Calu3 (cell line): ENCODE results near the gene ZBTB8OS. TPM values are rescaled to one million over a fixed set of nuclear protein-coding genes. Genes with fewer than 3 reads are reported as not detected.
A peak's percentile ranks its signal among the peaks of the same experiment; 100 is the strongest.
"Not testable (repeated sequence)": the region's sequence is repeated elsewhere in the genome, so short reads cannot be mapped to it uniquely, and the experiment has no call there.

Source experiments
- BruUV-seq: library from RNA; stranded (reverse); fragments of 400-500 nt; replicated peaks from 2 replicates; lab custom pipeline; 2021; lab: Mats Ljungman, UMichigan
- CTCF ChIA-PET: fragments of 300-600 bp; sonication (Branson Sonifier 250); formaldehyde crosslinking; loops from one replicate; lab custom pipeline; 2022; ENCODE audit warnings: antibody characterized with exemption; lab: Charles Lee
- DNase-seq: peaks from one replicate; pipeline ENCODE4 v3.0.0; 2022
- H3K27ac Mint-ChIP-seq: one replicate; pipeline ENCODE4 v1.8.0; 2022; ENCODE audit warnings: mixed read lengths; ENCODE audit not compliant: unreplicated experiment
- H3K27me3 Mint-ChIP-seq: one replicate; pipeline ENCODE4 v1.8.0; 2022; ENCODE audit warnings: mixed read lengths; ENCODE audit not compliant: unreplicated experiment
- H3K36me3 Mint-ChIP-seq: one replicate; pipeline ENCODE4 v1.8.0; 2022; ENCODE audit warnings: mild to moderate bottlenecking, moderate library complexity, mixed read lengths; ENCODE audit not compliant: insufficient read depth, unreplicated experiment
- H3K4me1 Mint-ChIP-seq: one replicate; pipeline ENCODE4 v1.8.0; 2022; ENCODE audit warnings: mild to moderate bottlenecking, low read depth, mixed read lengths; ENCODE audit not compliant: unreplicated experiment
- H3K4me3 Mint-ChIP-seq: one replicate; pipeline ENCODE4 v1.8.0; 2022; ENCODE audit warnings: mild to moderate bottlenecking, low read depth, moderate library complexity, mixed read lengths; ENCODE audit not compliant: unreplicated experiment
- H3K9me3 Mint-ChIP-seq: one replicate; pipeline ENCODE4 v1.8.0; 2022; ENCODE audit warnings: low read depth, mixed read lengths; ENCODE audit not compliant: unreplicated experiment
- intact Hi-C: fragments of 100-400 bp; cut with micrococcal nuclease; formaldehyde crosslinking; loops from one replicate; pipeline ENCODE4 v1.10.0; 2022; ENCODE audit not compliant: unreplicated experiment
- total RNA-seq: library from RNA; stranded (reverse); gene quantifications from 2 replicates; pipeline ENCODE4 v1.2.3, GENCODE V29; 2022
- TF ChIP-seq, protein P1 (sequence below): fragments of 200-600 bp; IDR thresholded peaks from one replicate; pipeline ENCODE4 v1.8.0; 2022; ENCODE audit warnings: antibody characterized with exemption; ENCODE audit not compliant: unreplicated experiment

ZBTB8OS gene
- total RNA-seq, 1 experiment from 2014 or later, result 51.6 TPM

GRCh38 chr1:32676945-32677344, 26.6 kb upstream of the ZBTB8OS start:
- intact Hi-C loops, result no loop called here
- no peaks in the 10 kb centered on the region for H3K27me3 Mint-ChIP-seq
- no peak overlapping the region for H3K4me3 Mint-ChIP-seq
- H3K36me3 Mint-ChIP-seq, result peaks cover 86% of the 10 kb centered on the region
- DNase-seq, result no peak
- CTCF ChIA-PET, result interaction anchor here (0.7 kb wide), 1 partner anchor 14 kb away, joined by 3 read pairs; no protein-coding TSS in a partner anchor
- no peak overlapping the region for H3K27ac Mint-ChIP-seq
- H3K9me3 Mint-ChIP-seq, result no peaks in the 10 kb centered on the region
- H3K4me1 Mint-ChIP-seq, result no peaks in the 10 kb centered on the region
- TF ChIP-seq, protein P1, sequence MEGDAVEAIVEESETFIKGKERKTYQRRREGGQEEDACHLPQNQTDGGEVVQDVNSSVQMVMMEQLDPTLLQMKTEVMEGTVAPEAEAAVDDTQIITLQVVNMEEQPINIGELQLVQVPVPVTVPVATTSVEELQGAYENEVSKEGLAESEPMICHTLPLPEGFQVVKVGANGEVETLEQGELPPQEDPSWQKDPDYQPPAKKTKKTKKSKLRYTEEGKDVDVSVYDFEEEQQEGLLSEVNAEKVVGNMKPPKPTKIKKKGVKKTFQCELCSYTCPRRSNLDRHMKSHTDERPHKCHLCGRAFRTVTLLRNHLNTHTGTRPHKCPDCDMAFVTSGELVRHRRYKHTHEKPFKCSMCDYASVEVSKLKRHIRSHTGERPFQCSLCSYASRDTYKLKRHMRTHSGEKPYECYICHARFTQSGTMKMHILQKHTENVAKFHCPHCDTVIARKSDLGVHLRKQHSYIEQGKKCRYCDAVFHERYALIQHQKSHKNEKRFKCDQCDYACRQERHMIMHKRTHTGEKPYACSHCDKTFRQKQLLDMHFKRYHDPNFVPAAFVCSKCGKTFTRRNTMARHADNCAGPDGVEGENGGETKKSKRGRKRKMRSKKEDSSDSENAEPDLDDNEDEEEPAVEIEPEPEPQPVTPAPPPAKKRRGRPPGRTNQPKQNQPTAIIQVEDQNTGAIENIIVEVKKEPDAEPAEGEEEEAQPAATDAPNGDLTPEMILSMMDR, result no peak
- BruUV-seq, result no TSS peak

GRCh38 chr1:32668716-32669115, 18.4 kb upstream of the ZBTB8OS start:
- TSS peak; percentile 15 for BruUV-seq
- H3K27ac Mint-ChIP-seq, CTCF ChIA-PET, H3K4me3 Mint-ChIP-seq, intact Hi-C loops, H3K27me3 Mint-ChIP-seq, H3K4me1 Mint-ChIP-seq, DNase-seq, H3K9me3 Mint-ChIP-seq: not testable (repeated sequence)
- peaks cover 71% of the 10 kb centered on the region for H3K36me3 Mint-ChIP-seq

- Mint-ChIP-seq H3K27me3 (no peaks in the 10 kb centered on the region), H3K4me3 (no peak overlapping the region), H3K27ac (no peak overlapping the region), H3K4me1 (no peaks in the 10 kb centered on the region), H3K36me3 (peaks cover 64% of the 10 kb centered on the region), H3K9me3 (no peaks in the 10 kb centered on the region)
- CTCF ChIA-PET, result no interaction called here
- intact Hi-C loops, result no loop called here
- DNase-seq, result no peak
- TF ChIP-seq, protein P1, result no peak
- no TSS peak for BruUV-seq
Measured at GRCh38 chr1:32666901-32667566, 16.7 kb upstream of the ZBTB8OS start.

- Mint-ChIP-seq H3K9me3 (no peaks in the 10 kb centered on the region), H3K4me3 (no peak overlapping the region), H3K27me3 (no peaks in the 10 kb centered on the region), H3K4me1 (no peaks in the 10 kb centered on the region), H3K27ac (no peak overlapping the region), H3K36me3 (peaks cover 64% of the 10 kb centered on the region)
- no TSS peak for BruUV-seq
- CTCF ChIA-PET, result no interaction called here
- TF ChIP-seq, protein P1, result no peak
- DNase-seq, result no peak
- intact Hi-C loops, result no loop called here
Measured at GRCh38 chr1:32665915-32666314, 15.6 kb upstream of the ZBTB8OS start.

DNA sequence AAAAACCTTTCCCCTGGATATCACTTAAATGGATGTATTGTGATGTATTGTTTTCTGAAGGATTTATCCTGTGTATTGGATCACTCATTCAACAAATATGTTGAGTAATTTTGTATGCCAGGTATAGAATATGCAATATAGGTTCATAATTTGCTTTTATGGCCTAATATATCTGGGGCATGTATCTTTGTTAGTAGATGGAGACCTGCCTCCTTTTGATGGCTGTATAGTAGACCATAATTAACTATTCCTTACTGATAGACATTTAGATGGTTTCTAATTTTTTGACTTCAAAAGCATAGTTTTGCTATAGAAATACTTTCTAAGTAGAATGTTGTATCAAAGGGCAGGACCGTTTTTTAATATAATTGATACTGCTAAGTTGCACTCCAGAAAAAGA, 9.2 kb upstream of the ZBTB8OS start:
- TF ChIP-seq, protein P1, result no peak
- Mint-ChIP-seq H3K4me1 (peaks cover 9% of the 10 kb centered on the region), H3K36me3 (peaks cover 82% of the 10 kb centered on the region), H3K27ac (no peak overlapping the region), H3K9me3 (no peaks in the 10 kb centered on the region), H3K27me3 (no peaks in the 10 kb centered on the region), H3K4me3 (no peak overlapping the region)
- DNase-seq, result no peak
- CTCF ChIA-PET, result no interaction called here
- no TSS peak for BruUV-seq
- intact Hi-C loops, result no loop called here
